ENCODE measurements around the gene NTRK1. TPM values are rescaled to one million over a fixed set of nuclear protein-coding genes. Genes with fewer than 3 reads are reported as not detected.

The NTRK1 gene
- total RNA-seq, 2 experiments from 2014 or later: 1.6 to 1.8 TPM

DNA sequence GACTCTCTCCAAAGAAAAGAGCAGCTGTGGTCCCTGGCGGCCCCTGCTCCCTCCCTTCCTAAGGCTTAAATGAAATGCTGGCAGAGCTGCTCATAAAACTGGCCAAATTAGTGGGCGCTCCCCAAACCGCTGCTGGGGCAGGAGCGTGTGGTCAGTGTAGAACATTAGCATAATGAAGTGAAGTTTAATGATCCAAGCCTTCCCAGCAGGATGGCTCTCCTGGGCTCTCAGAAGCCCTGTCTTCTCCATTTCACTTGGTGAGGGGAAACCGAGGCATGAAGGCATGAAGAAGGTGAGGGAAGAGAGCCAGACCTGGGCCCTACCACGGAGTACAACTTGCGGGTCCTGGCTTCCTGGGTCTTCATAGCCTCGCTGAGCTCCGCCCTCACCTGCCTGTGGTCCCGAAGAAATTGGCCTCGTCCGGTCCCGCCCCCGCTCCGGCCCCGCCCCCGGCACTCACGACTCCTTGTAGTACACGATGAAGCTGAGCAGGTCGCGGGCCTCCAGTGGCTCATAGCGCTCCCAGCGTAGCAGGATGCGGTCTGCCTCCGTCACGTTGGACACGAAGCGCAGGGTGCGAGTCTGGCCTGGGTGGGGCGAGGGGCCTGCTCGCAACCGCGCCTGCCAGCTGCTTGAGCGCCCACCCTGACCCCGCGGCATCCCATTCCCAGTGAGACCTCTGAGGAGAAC lies 12.1 kb upstream of the NTRK1 start:
- CTCF ChIA-PET: interaction anchor here (0.6 to 5.4 kb wide), 9 partner anchors 9 to 147 kb away, joined by 3 to 34 read pairs (median 6); partner anchors contain the start of gene NTRK1

GRCh38 chr1:156849151-156849496 lies 11.5 kb upstream of the NTRK1 start:
- Mint-ChIP-seq H3K4me3 (peak overlapping the region; percentile 40), H3K27ac (peak overlapping the region; percentile 20), H3K4me1 (peaks cover 30% of the 10 kb centered on the region), H3K36me3 (ENCODE audit: low read depth) (no peaks in the 10 kb centered on the region), H3K9me3 (no peaks in the 10 kb centered on the region), H3K27me3 (peaks cover 62% of the 10 kb centered on the region)
- ChIA-PET POLR2A (interaction anchor here (0.9 to 2.3 kb wide), 5 partner anchors 10 to 41 kb away, joined by 3 to 9 read pairs (median 6); partner anchors contain the start of genes INSRR, NTRK1 and SH2D2A), CTCF (interaction anchor here (0.6 to 5.4 kb wide), 8 partner anchors 9 to 148 kb away, joined by 3 to 34 read pairs (median 6); partner anchors contain the start of gene NTRK1)
- DNase-seq: no peak

More for the DNA sequence above, 12.1 kb upstream of the NTRK1 start:
- Mint-ChIP-seq H3K4me3 (peak overlapping the region; percentile 40), H3K27ac (peak overlapping the region; percentile 20), H3K4me1 (peaks cover 32% of the 10 kb centered on the region), H3K36me3 (ENCODE audit: low read depth) (no peaks in the 10 kb centered on the region), H3K9me3 (no peaks in the 10 kb centered on the region), H3K27me3 (peaks cover 64% of the 10 kb centered on the region)
- POLR2A ChIA-PET: interaction anchor here (0.9 to 2.3 kb wide), 7 partner anchors 10 to 41 kb away, joined by 3 to 9 read pairs (median 5); partner anchors contain the start of genes INSRR, NTRK1 and SH2D2A
- DNase-seq: peak; percentile 85

DNA sequence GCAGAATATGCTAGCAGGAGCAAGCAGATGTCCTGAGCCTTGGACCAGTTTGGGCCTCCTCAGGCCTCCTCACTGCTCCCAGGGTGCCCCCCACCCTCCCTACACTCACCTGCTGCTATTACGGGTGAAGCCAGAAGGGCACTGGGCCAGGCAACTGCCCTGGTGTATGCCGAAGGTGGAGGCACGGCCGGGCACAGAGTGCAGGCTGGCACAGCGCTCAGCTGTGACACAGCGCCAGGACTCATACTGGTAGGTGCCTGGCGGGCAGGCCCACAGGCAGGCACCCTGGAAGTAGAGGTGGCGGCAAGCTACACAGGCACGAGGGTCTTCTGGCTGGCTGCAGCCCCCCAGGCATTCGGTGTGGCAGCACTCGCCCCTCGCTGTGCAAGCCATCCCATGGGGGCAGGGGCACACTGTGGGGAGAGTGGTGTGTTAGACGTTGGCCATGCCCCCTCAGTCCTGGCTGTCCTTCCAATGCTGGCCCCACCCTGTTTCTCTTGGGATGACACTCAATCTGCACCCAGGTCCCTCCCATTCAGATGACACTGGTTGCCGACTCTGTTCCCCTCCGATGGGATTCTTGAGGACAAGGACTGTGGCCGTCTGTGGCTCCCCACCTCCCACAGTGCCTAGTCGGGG lies 8.8 kb upstream of the NTRK1 start:
- POLR2A ChIA-PET: interaction anchor here (0.5 to 1.7 kb wide), 2 partner anchors 14 to 51 kb away, joined by 3 to 4 read pairs; no protein-coding TSS in a partner anchor
- Mint-ChIP-seq H3K27me3 (peaks cover 50% of the 10 kb centered on the region), H3K27ac (no peak overlapping the region), H3K36me3 (ENCODE audit: low read depth) (no peaks in the 10 kb centered on the region), H3K9me3 (no peaks in the 10 kb centered on the region), H3K4me3 (no peak overlapping the region), H3K4me1 (peaks cover 20% of the 10 kb centered on the region)
- CTCF ChIA-PET: interaction anchor here (5.4 kb wide), 1 partner anchor 14 kb away, joined by 34 read pairs; no protein-coding TSS in a partner anchor
- no peak for DNase-seq

DNA sequence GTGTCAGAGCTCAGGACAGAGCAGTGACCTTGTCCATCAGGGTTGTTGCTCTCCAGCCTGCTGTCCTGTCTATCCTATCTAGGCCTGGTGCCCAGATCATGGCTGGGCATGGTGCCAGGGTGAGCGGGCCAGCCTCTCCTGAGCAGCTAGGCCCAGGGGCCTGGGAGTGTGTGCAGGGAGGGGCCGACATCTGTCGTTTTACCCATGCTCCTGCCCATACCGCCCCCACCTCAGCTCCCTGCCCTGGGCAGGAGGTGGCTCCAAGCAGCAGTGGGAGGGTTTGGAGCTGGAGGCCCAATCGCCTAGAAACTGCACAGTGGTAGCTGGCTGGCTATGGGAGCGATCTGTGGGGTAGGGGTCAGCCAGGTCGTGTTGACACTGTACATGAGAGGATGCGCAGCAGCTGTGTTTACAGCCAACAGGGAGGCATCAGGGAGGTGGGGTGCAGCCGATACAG lies 8.2 kb upstream of the NTRK1 start:
- Mint-ChIP-seq H3K9me3 (no peaks in the 10 kb centered on the region), H3K4me3 (no peak overlapping the region), H3K27ac (no peak overlapping the region), H3K36me3 (ENCODE audit: low read depth) (no peaks in the 10 kb centered on the region), H3K27me3 (peaks cover 50% of the 10 kb centered on the region), H3K4me1 (peaks cover 18% of the 10 kb centered on the region)
- ChIA-PET POLR2A (interaction anchor here (0.5 to 1.7 kb wide), 3 partner anchors 14 to 101 kb away, joined by 3 to 4 read pairs (median 3); partner anchors contain the start of gene HDGF), CTCF (interaction anchor here (1.2 kb wide), 1 partner anchor 14 kb away, joined by 8 read pairs; no protein-coding TSS in a partner anchor)
- no peak for DNase-seq

- ChIA-PET POLR2A (interaction anchor here (1.5 to 1.7 kb wide), 2 partner anchors 46 to 52 kb away, joined by 3 to 4 read pairs; no protein-coding TSS in a partner anchor), CTCF (interaction anchor here (0.6 to 1.2 kb wide), 2 partner anchors 15 to 135 kb away, joined by 3 to 8 read pairs; no protein-coding TSS in a partner anchor)
- peaks cover 15% of the 10 kb centered on the region for H3K4me1 Mint-ChIP-seq
These were observed 6.9 kb upstream of the NTRK1 start for GRCh38 chr1:156853761-156854160.

DNA sequence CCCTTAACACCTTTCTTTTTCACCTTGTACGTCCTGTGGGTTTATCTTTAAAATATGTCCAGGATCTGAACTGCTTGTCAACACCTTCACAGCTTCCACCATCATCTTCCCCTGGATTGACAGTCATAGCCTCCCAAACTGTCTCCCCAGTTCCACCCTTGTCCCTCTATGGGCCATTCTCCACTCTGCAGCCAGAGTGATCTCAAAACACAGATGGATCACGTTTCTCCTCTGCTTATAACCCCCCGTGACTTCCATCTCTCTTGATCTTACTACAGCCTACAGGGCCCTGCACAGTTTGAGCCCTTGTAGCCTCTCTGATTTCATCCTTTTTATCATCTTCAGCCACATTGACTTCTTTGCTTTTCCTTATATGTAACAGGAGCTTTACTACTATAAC lies 6.0 kb upstream of the NTRK1 start:
- DNase-seq: no peak
- ChIA-PET POLR2A (interaction anchor here (1.5 kb wide), 1 partner anchor 47 kb away, joined by 3 read pairs; no protein-coding TSS in a partner anchor), CTCF (interaction anchor here (1.0 to 3.9 kb wide), 3 partner anchors 17 to 55 kb away, joined by 3 to 34 read pairs (median 3); no protein-coding TSS in a partner anchor)
- peaks cover 51% of the 10 kb centered on the region for H3K27me3 Mint-ChIP-seq
- H3K27ac Mint-ChIP-seq: no peak overlapping the region
- no peak overlapping the region for H3K4me3 Mint-ChIP-seq
- H3K4me1 Mint-ChIP-seq: peaks cover 13% of the 10 kb centered on the region
- H3K36me3 Mint-ChIP-seq (ENCODE audit: low read depth): no peaks in the 10 kb centered on the region
- no peaks in the 10 kb centered on the region for H3K9me3 Mint-ChIP-seq

More at GRCh38 chr1:156853761-156854160, 6.9 kb upstream of the NTRK1 start:
- no peak overlapping the region for H3K4me3 Mint-ChIP-seq
- H3K27me3 Mint-ChIP-seq: peaks cover 51% of the 10 kb centered on the region
- DNase-seq: no peak
- H3K36me3 Mint-ChIP-seq (ENCODE audit: low read depth): no peaks in the 10 kb centered on the region
- H3K9me3 Mint-ChIP-seq: no peaks in the 10 kb centered on the region
- no peak overlapping the region for H3K27ac Mint-ChIP-seq

GRCh38 chr1:156856282-156856785 lies 4.3 kb upstream of the NTRK1 start:
- H3K4me1 Mint-ChIP-seq: peaks cover 19% of the 10 kb centered on the region
- H3K36me3 Mint-ChIP-seq (ENCODE audit: low read depth): no peaks in the 10 kb centered on the region
- ChIA-PET POLR2A (interaction anchor here (0.6 to 1.7 kb wide), 3 partner anchors 21 to 58 kb away, joined by 3 read pairs; no protein-coding TSS in a partner anchor), CTCF (interaction anchor here (0.5 to 8.3 kb wide), 6 partner anchors 18 to 229 kb away, joined by 3 to 238 read pairs (median 58); partner anchors contain the start of genes ISG20L2, METTL25B and SH2D2A)
- no peak overlapping the region for H3K27ac Mint-ChIP-seq
- no peak overlapping the region for H3K4me3 Mint-ChIP-seq
- peaks cover 60% of the 10 kb centered on the region for H3K27me3 Mint-ChIP-seq
- H3K9me3 Mint-ChIP-seq: no peaks in the 10 kb centered on the region
- no peak for DNase-seq

DNA sequence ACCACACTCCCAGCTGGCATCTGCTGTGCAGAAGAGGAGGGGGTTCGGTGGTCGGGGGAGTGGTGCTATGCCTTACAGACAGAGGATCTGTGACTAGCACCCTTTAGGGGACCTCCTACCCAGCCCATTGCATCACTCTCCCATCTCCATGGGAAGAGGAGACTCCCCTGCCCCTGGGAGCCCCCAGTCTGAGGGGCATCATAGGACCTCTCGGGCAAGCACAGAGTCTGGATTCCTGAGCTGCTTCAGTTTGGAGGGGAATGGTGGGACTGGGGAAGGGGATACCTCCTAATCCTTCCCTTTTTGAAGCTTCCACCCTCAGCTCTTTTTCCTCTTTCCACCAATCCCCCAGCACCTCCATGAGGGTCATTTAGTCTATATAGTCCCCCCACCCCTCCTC lies 3.1 kb upstream of the NTRK1 start:
- DNase-seq: no peak
- POLR2A ChIA-PET: interaction anchor here (1.0 to 1.7 kb wide), 3 partner anchors 9 to 60 kb away, joined by 3 read pairs; no protein-coding TSS in a partner anchor
- peaks cover 72% of the 10 kb centered on the region for H3K27me3 Mint-ChIP-seq
- no peak overlapping the region for H3K27ac Mint-ChIP-seq
- H3K4me3 Mint-ChIP-seq: no peak overlapping the region
- no peaks in the 10 kb centered on the region for H3K36me3 Mint-ChIP-seq (ENCODE audit: low read depth)
- CTCF ChIA-PET: interaction anchor here (0.9 to 8.3 kb wide), 8 partner anchors 9 to 130 kb away, joined by 3 to 238 read pairs (median 54); partner anchors contain the start of genes ISG20L2, METTL25B, MRPL24 and SH2D2A
- peaks cover 31% of the 10 kb centered on the region for H3K4me1 Mint-ChIP-seq
- H3K9me3 Mint-ChIP-seq: no peaks in the 10 kb centered on the region

DNA sequence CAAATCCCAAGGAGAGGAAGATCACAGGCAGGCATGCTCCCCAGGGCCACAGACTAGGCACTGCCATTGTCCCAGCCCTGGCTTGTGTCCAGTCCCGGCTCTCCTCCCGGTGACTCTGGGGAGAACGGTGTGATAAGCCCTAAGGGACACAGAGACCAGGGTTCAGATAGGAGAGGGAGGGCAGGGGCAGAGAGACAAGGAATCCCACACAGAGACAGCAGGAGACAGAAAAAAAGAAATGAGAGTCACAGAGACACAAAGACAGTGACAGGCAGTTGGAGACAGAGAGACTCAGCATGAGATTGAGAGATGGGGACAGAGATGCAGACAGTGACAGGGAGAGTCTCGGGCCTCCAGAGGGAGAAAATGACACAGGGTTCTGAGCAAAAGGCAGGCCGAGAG lies 2.1 kb upstream of the NTRK1 start:
- H3K4me3 Mint-ChIP-seq: peak overlapping the region; percentile 19
- CTCF ChIA-PET: interaction anchor here (0.9 to 8.3 kb wide), 12 partner anchors 10 to 169 kb away, joined by 3 to 238 read pairs (median 37); partner anchors contain the start of genes CRABP2, ISG20L2, METTL25B and MRPL24
- H3K9me3 Mint-ChIP-seq: no peaks in the 10 kb centered on the region
- DNase-seq: no peak
- peaks cover 41% of the 10 kb centered on the region for H3K4me1 Mint-ChIP-seq
- H3K27me3 Mint-ChIP-seq: peaks cover 73% of the 10 kb centered on the region
- H3K36me3 Mint-ChIP-seq (ENCODE audit: low read depth): no peaks in the 10 kb centered on the region
- POLR2A ChIA-PET: interaction anchor here (1.1 to 1.5 kb wide), 3 partner anchors 10 to 58 kb away, joined by 3 to 9 read pairs (median 3); no protein-coding TSS in a partner anchor
- no peak overlapping the region for H3K27ac Mint-ChIP-seq

DNA sequence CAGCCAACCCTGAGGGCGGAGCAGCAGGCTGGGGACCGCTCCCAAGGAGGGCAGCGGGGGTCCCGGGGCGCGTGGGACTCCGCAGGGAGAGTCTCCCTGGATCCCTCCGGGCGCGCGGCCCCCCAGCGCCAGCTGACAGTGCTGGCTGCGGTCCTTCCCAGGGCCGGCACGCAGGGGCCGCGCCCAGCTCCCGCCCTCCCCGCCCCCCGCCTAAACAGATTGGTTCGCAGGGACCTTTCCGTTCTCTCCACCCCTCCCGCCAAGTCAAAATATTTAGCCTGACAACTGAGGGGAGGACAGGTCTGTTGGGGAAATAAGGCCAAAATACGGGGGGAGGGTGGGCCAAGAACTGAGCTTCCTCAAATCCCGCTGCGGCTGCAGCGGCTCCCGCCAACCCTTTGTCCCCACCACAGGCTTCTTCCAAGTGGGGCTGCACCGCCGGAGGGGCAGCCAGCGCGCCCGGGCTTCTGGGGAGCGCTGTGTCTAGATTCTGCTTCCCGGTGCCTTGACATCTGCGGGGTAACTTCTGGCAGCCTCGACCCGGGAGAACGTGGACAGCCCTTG lies 1.6 kb upstream of the NTRK1 start, which contains the start of gene INSRR:
INSRR (minus strand) TSS at position 159 of the 564 bp plus-strand sequence. CDS start 496 bp downstream, outside the sequence.
- H3K27me3 Mint-ChIP-seq: peaks cover 74% of the 10 kb centered on the region
- no peaks in the 10 kb centered on the region for H3K9me3 Mint-ChIP-seq
- no peaks in the 10 kb centered on the region for H3K36me3 Mint-ChIP-seq (ENCODE audit: low read depth)
- H3K4me1 Mint-ChIP-seq: peaks cover 46% of the 10 kb centered on the region
- H3K4me3 Mint-ChIP-seq: peak within 1 kb of the TSS; percentile 74
- ChIA-PET CTCF (interaction anchor here (0.8 to 8.3 kb wide), 23 partner anchors 10 to 175 kb away, joined by 3 to 238 read pairs (median 10); partner anchors contain the start of genes CRABP2, HDGF, ISG20L2 and METTL25B), POLR2A (interaction anchor here (0.9 to 4.9 kb wide), 13 partner anchors 11 to 132 kb away, joined by 3 to 52 read pairs (median 9); partner anchors contain the start of genes ISG20L2, METTL25B, MRPL24 and SH2D2A)
- DNase-seq: no peak
- no peak within 1 kb of the TSS for H3K27ac Mint-ChIP-seq

DNA sequence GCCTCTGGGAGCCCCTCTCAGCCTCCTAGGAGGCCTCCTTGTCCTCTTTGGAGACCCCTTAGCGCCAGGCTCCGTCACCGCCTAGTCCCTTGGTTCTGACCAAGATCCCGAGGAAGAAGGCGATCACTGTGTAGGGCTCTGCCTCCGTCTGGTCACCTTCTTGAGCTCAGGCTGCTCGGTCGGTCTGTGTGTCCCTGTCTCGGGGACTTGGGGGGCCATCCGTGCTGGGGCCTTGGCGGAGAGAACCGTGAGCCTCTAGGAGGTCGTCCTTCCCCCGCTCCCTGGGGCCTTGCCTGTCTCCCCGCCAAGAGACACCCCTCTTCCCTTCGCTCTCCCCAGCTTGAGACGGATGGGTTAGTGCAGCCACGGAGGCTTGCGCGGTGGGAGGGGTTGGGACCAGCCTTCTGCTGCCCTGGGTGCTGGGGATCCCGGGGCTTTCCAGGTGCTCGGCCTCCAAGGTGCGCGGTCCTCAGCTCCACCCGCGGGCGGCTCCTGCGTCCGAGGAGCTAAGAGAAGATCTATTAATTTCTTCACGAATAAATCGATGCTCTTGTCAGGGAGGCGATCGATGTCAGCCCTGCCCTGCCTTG lies 1.0 kb upstream of the NTRK1 start:
- ChIA-PET CTCF (interaction anchor here (0.7 to 8.3 kb wide), 36 partner anchors 10 to 240 kb away, joined by 3 to 238 read pairs (median 5); partner anchors contain the start of genes CRABP2, HDGF, ISG20L2 and METTL25B), POLR2A (interaction anchor here (0.9 to 4.9 kb wide), 14 partner anchors 11 to 132 kb away, joined by 3 to 52 read pairs (median 9); partner anchors contain the start of genes HDGF, ISG20L2, METTL25B and MRPL24)
- peak; percentile 27 for DNase-seq
- peak overlapping the region; percentile 74 for H3K4me3 Mint-ChIP-seq
- no peak overlapping the region for H3K27ac Mint-ChIP-seq
- H3K27me3 Mint-ChIP-seq: peaks cover 76% of the 10 kb centered on the region
- no peaks in the 10 kb centered on the region for H3K9me3 Mint-ChIP-seq
- H3K36me3 Mint-ChIP-seq (ENCODE audit: low read depth): no peaks in the 10 kb centered on the region
- H3K4me1 Mint-ChIP-seq: peaks cover 50% of the 10 kb centered on the region
